NAMALWA (cell line): ENCODE measurements around the gene AVP.
"Not testable (repeated sequence)": the region's sequence is repeated elsewhere in the genome, so short reads cannot be mapped to it uniquely, and the experiment has no call there.

Source experiments
- DNase-seq: peaks from one replicate; pipeline ENCODE4 v3.0.0-alpha.2; 2015; ENCODE audit warnings: low spot score

AVP gene

GRCh38 chr20:3082955-3083952 is 1.3 kb downstream of the AVP start:
- DNase-seq: no peak

- no peak for DNase-seq
Observed at GRCh38 chr20:3082306-3082951, 2.1 kb downstream of the AVP start.

GRCh38 chr20:3081641-3082040 is 2.9 kb downstream of the AVP start:
- no peak for DNase-seq

- no peak for DNase-seq
Observed at GRCh38 chr20:3080939-3081388, 3.6 kb downstream of the AVP start.

GRCh38 chr20:3077618-3078134 is 6.8 kb downstream of the AVP start:
- no peak for DNase-seq

GRCh38 chr20:3075315-3075714 is 9.2 kb downstream of the AVP start:
- not testable (repeated sequence) for DNase-seq

- DNase-seq: no peak
Observed at GRCh38 chr20:3074812-3075211, 9.7 kb downstream of the AVP start.

GRCh38 chr20:3073251-3073643 is 11.3 kb downstream of the AVP start:
- DNase-seq: not testable (repeated sequence)

GRCh38 chr20:3072530-3073250 is 11.8 kb downstream of the AVP start:
- no peak for DNase-seq

- DNase-seq: no peak
Observed at GRCh38 chr20:3071610-3072529, 12.7 kb downstream of the AVP start, which contains the start of gene OXT. Gene OXT, plus strand, starts transcription at chr20:3071620. Its CDS starts 36 bp downstream, at chr20:3071656.

- DNase-seq: no peak
Observed at GRCh38 chr20:3071266-3071609, 13.3 kb downstream of the AVP start.

GRCh38 chr20:3070725-3071124 is 13.8 kb downstream of the AVP start:
- DNase-seq: no peak

- DNase-seq: peak; percentile 43
Observed at GRCh38 chr20:3068986-3069900, 15.3 kb downstream of the AVP start.

- no peak for DNase-seq
Observed at GRCh38 chr20:3068075-3068474, 16.4 kb downstream of the AVP start.

- DNase-seq: no peak
Observed at GRCh38 chr20:3067139-3068014, 17.1 kb downstream of the AVP start.

- not testable (repeated sequence) for DNase-seq
Observed at GRCh38 chr20:3064119-3064518, 20.4 kb downstream of the AVP start.

GRCh38 chr20:3059489-3059888 is 25.0 kb downstream of the AVP start:
- DNase-seq: no peak

GRCh38 chr20:3051385-3052019 is 33.0 kb downstream of the AVP start:
- peak; percentile 36 for DNase-seq
